ENCODE data around the gene ARID3A.
A peak's percentile ranks its signal among the peaks of the same experiment; 100 is the strongest.

ARID3A gene

DNA sequence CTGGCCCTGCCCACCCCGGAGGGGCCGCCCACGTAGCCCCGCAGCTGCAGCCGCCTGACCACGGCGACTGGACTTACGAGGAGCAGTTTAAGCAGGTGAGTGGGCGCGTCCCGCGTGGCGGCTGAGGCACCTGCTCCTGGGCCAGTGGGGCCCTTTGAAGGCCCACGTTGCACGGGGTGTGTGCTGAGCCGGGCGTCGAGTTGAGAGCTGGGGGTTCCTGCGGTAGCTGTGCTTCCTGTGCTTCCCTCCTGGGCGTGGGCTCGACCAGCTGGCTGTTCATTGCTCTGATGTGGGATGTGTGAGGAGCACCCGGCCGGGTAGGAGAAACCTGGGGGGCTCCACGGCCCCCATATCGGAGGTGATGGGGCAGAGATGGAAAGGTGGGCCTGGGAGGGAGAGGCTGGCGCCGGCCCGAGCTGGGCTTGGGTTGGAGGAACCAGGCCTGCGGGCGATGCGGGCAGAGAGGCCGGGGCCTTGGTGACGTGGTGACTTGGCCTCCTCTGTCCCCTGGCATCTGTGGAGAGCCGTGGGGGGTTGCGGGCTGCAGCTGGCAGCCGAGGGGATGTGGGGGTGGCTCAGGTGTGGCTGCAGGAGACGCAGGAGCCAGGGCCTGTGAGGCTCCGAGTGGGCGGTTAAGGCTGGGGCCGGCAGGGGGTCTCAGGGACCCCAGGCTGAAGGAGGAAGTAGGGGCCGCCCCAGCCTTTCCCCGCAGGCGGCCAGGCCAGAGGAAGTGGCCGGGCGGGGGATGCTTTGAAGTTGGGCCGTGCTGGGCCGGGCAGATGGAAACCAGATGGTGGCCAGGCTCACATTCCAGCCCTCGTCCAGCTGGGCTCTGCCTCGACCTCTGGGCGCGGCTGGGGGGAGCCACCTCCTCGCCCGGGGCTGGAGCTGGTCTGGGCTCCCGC is 7.1 kb downstream of the ARID3A start:
- H3K9me3 ChIP-seq (ENCODE audit: control insufficient read depth in 1 of 2, low read length in 2 of 2): no peaks in the 10 kb centered on the region
- peak overlapping the region; percentile 42 for H3K27ac ChIP-seq (ENCODE audit: low read depth, low read length)
- H3K27me3 ChIP-seq (ENCODE audit: control insufficient read depth in 1 of 2, insufficient read depth in 2 of 2, low read length in 2 of 2): no peaks in the 10 kb centered on the region
- H3K36me3 ChIP-seq (ENCODE audit: control insufficient read depth in 1 of 2, insufficient read depth in 2 of 2, low read length in 2 of 2): no peaks in the 10 kb centered on the region
- H3K9ac ChIP-seq (ENCODE audit: low read depth in 1 of 2, low read length in 2 of 2): no peak overlapping the region
- no peak overlapping the region for H3K4me3 ChIP-seq (ENCODE audit: low read depth in 1 of 2, low read length in 2 of 2)
- peaks cover 15 to 24% of the 10 kb centered on the region in 2 donors for H3K4me1 ChIP-seq (ENCODE audit: control insufficient read depth in 1 of 2, insufficient read depth in 2 of 2, low read length in 2 of 2)

DNA sequence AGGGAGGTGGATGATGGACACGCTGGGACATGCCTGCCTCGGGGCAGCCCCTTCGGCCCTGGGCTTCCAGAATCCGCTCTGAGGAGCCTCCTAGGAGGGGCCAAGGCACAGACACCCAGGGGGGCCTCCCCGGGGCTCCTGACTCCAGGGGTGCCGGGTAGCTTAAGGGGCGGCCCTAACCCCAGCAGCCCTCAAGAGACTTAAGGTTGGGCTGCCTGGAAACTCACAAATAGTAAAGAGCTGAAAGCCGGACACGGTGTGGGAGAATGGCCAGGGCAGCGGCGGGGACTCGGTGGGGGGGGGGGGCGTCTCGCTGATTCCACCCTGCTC is 7.7 kb downstream of the ARID3A start:
- H3K4me3 ChIP-seq (ENCODE audit: low read depth in 1 of 2, low read length in 2 of 2): no peak overlapping the region
- no peaks in the 10 kb centered on the region for H3K27me3 ChIP-seq (ENCODE audit: control insufficient read depth in 1 of 2, insufficient read depth in 2 of 2, low read length in 2 of 2)
- no peaks in the 10 kb centered on the region for H3K36me3 ChIP-seq (ENCODE audit: control insufficient read depth in 1 of 2, insufficient read depth in 2 of 2, low read length in 2 of 2)
- H3K9ac ChIP-seq (ENCODE audit: low read depth in 1 of 2, low read length in 2 of 2): no peak overlapping the region
- no peaks in the 10 kb centered on the region for H3K9me3 ChIP-seq (ENCODE audit: control insufficient read depth in 1 of 2, low read length in 2 of 2)
- H3K27ac ChIP-seq (ENCODE audit: low read depth, low read length): no peak overlapping the region
- H3K4me1 ChIP-seq (ENCODE audit: control insufficient read depth in 1 of 2, insufficient read depth in 2 of 2, low read length in 2 of 2): peaks cover 15 to 24% of the 10 kb centered on the region in 2 donors

DNA sequence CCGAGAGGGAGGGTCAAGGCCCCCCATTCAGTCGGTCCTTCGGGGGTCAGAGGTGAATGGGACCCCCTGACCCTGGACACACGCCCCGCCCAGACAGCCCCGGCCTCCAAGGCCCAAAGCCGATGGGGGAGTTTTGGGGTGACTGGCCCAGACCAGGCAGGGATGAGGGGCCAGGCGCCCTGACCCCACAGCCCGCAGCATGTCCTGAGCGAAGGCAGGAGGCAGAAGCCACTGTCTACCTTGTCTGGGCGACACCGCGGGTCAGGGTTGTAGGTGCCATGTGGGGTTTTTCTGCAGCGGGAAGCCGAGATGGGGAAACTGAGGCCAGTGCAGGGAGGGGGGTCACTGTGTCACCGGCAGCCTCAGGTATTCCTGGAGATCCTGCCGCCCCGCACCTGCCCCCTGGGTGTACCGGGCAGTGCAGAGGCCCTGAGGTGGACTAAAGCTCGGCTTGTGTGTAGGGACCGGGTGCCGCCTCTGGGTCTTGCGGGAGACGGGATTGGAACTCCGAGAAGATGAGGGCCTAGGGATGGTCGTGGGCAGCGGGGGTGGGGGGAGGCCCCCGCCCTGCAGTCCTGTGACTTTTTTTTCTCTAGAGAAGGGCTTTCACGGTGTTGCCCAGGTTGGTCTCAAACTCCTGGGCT is 8.5 kb downstream of the ARID3A start:
- Histone ChIP-seq H3K9ac (ENCODE audit: low read depth in 1 of 2, low read length in 2 of 2) (no peak overlapping the region), H3K4me1 (ENCODE audit: control insufficient read depth in 1 of 2, insufficient read depth in 2 of 2, low read length in 2 of 2) (peaks cover 15 to 24% of the 10 kb centered on the region in 2 donors), H3K27me3 (ENCODE audit: control insufficient read depth in 1 of 2, insufficient read depth in 2 of 2, low read length in 2 of 2) (no peaks in the 10 kb centered on the region), H3K27ac (ENCODE audit: low read depth, low read length) (peak overlapping the region; percentile 10), H3K36me3 (ENCODE audit: control insufficient read depth in 1 of 2, insufficient read depth in 2 of 2, low read length in 2 of 2) (no peaks in the 10 kb centered on the region), H3K9me3 (ENCODE audit: control insufficient read depth in 1 of 2, low read length in 2 of 2) (no peaks in the 10 kb centered on the region), H3K4me3 (ENCODE audit: low read depth in 1 of 2, low read length in 2 of 2) (no peak overlapping the region)

DNA sequence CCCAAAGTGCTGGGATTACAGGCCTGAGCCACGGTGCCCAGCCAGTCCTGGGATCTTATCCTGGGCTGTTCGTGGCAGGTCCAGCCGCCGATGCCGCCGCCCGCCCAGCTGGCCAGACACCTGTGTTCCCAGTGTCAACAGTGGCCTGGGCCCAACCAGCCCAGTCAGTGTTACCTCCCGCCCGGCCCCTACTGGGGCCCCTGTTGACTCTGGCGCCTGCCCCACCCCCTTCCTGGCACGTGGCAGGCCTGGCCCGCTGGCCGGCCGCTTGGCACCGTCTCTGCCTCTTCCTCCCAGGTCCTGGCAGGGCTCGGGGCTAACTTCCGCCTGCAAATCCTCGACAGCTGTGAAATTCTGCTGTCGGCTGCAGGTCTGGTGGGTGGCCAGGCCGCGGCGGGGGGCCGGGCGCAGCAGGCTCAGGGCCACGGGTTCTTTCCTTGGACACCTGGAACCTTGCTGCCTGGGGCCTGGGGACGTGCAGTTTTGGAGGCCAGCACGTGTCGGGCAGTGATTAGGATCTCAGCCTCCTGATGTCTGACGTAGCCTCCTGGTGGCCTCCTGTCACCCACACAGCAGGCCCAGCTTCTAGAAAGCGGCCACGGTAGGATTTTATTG is 9.1 kb downstream of the ARID3A start:
- Histone ChIP-seq H3K27ac (ENCODE audit: low read depth, low read length) (peak overlapping the region; percentile 10), H3K4me1 (ENCODE audit: control insufficient read depth in 1 of 2, insufficient read depth in 2 of 2, low read length in 2 of 2) (peaks cover 16 to 28% of the 10 kb centered on the region in 2 donors), H3K4me3 (ENCODE audit: low read depth in 1 of 2, low read length in 2 of 2) (no peak overlapping the region), H3K36me3 (ENCODE audit: control insufficient read depth in 1 of 2, insufficient read depth in 2 of 2, low read length in 2 of 2) (no peaks in the 10 kb centered on the region), H3K9ac (ENCODE audit: low read depth in 1 of 2, low read length in 2 of 2) (no peak overlapping the region), H3K9me3 (ENCODE audit: control insufficient read depth in 1 of 2, low read length in 2 of 2) (no peaks in the 10 kb centered on the region), H3K27me3 (ENCODE audit: control insufficient read depth in 1 of 2, insufficient read depth in 2 of 2, low read length in 2 of 2) (no peaks in the 10 kb centered on the region)

DNA sequence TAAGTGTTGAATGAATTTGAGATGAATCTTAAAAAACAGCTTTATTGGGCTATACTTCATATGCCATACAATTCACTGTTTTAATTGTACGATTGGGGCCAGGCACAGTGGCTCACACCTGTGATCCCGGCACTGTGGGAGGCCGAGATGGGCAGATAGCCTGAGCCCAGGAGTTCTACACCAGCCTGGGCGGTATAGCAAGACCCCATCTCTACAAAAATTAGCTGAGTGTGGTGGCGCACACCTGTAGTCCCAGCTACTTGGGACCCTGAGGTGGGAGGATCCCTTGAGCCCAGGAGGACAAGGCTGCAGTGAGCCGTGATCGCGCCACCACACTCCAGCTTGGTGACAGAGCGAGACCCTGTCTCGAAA is 10.3 kb downstream of the ARID3A start:
- no peaks in the 10 kb centered on the region for H3K36me3 ChIP-seq (ENCODE audit: control insufficient read depth in 1 of 2, insufficient read depth in 2 of 2, low read length in 2 of 2)
- H3K4me1 ChIP-seq (ENCODE audit: control insufficient read depth in 1 of 2, insufficient read depth in 2 of 2, low read length in 2 of 2): peaks cover 24 to 35% of the 10 kb centered on the region in 2 donors
- H3K9me3 ChIP-seq (ENCODE audit: control insufficient read depth in 1 of 2, low read length in 2 of 2): no peaks in the 10 kb centered on the region
- H3K4me3 ChIP-seq (ENCODE audit: low read depth in 1 of 2, low read length in 2 of 2): no peak overlapping the region
- H3K9ac ChIP-seq (ENCODE audit: low read depth in 1 of 2, low read length in 2 of 2): no peak overlapping the region
- H3K27me3 ChIP-seq (ENCODE audit: control insufficient read depth in 1 of 2, insufficient read depth in 2 of 2, low read length in 2 of 2): no peaks in the 10 kb centered on the region
- H3K27ac ChIP-seq (ENCODE audit: low read depth, low read length): no peak overlapping the region

DNA sequence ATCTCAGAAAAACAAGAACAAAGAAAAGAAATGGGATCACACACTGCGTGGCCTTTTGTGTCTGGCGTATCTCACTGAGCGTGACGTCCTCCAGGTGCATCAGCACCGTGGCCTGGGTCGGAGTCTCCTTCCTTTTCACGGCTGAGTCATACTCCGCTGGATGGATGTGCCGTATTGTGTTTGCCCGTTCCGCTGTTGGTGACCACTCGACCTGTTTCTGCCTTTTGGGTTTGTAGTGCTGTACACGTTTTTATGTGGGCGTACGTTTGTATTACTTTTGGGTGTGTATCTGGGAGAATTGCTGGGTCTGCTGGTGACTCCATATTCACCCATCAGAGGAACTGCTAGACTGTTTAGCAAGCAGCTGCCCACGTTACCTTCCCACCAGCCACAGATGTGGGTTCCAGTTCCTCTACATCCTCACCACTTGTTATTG is 11.4 kb downstream of the ARID3A start:
- Histone ChIP-seq H3K4me3 (ENCODE audit: low read depth in 1 of 2, low read length in 2 of 2) (no peak overlapping the region), H3K27ac (ENCODE audit: low read depth, low read length) (no peak overlapping the region), H3K9ac (ENCODE audit: low read depth in 1 of 2, low read length in 2 of 2) (no peak overlapping the region), H3K4me1 (ENCODE audit: control insufficient read depth in 1 of 2, insufficient read depth in 2 of 2, low read length in 2 of 2) (peaks cover 33 to 44% of the 10 kb centered on the region in 2 donors), H3K36me3 (ENCODE audit: control insufficient read depth in 1 of 2, insufficient read depth in 2 of 2, low read length in 2 of 2) (no peaks in the 10 kb centered on the region), H3K27me3 (ENCODE audit: control insufficient read depth in 1 of 2, insufficient read depth in 2 of 2, low read length in 2 of 2) (no peaks in the 10 kb centered on the region), H3K9me3 (ENCODE audit: control insufficient read depth in 1 of 2, low read length in 2 of 2) (no peaks in the 10 kb centered on the region)

DNA sequence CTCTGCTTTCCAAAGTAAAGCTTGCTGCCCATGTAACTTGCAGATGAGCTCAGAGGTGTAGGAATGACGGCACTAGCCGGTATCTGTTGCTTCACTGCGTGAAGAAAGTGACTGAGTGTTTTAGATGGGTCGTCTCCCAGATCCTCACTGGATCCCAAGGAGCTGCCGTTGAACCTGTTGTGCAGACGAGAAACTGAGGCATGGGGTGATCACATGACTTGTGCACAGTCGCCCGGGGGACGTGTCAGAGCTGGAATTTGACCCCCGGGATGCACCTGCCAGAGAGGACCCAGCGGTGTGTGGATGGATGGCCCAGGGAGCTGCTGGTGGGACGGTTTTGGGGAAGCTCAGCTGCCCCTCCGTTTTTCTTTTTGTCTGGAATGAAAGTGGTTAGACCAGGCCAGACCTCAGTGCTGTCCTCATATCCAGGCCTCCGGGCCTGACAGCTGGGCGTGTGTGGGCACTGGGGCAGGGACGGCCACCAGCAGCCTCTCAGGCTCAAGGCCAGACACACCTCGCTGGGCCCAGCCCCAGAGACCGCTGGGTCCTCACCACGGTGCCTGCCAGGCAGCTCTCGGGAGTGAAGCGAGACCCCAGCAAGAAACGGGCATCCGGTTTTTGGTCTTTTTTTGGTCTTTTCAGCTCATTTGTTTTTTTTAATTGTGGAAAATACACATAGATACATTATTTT is 12.5 kb downstream of the ARID3A start:
- Histone ChIP-seq H3K27ac (ENCODE audit: low read depth, low read length) (no peak overlapping the region), H3K4me3 (ENCODE audit: low read depth in 1 of 2, low read length in 2 of 2) (no peak overlapping the region), H3K9me3 (ENCODE audit: control insufficient read depth in 1 of 2, low read length in 2 of 2) (no peaks in the 10 kb centered on the region), H3K9ac (ENCODE audit: low read depth in 1 of 2, low read length in 2 of 2) (no peak overlapping the region), H3K27me3 (ENCODE audit: control insufficient read depth in 1 of 2, insufficient read depth in 2 of 2, low read length in 2 of 2) (no peaks in the 10 kb centered on the region), H3K4me1 (ENCODE audit: control insufficient read depth in 1 of 2, insufficient read depth in 2 of 2, low read length in 2 of 2) (peaks cover 33 to 36% of the 10 kb centered on the region in 2 donors), H3K36me3 (ENCODE audit: control insufficient read depth in 1 of 2, insufficient read depth in 2 of 2, low read length in 2 of 2) (no peaks in the 10 kb centered on the region)

DNA sequence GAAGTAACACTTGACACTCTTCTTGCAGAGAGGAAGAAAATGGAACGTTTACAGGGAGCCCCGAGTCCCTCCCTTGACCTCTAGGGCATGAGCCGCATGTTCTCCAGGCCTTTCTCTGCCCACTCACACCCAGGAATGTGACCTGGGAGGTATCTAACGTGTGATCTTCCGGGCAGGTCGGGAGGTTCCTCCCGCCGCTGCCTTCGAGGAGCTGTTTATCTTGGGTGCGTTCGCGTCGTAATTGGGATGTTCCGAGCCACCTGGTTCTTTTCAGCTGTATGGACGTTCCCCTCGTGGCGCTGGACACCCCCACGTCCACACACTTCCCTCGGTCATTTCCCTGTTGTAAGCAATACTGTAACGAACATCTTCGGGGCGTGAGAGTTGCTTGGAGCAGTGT is 13.6 kb downstream of the ARID3A start:
- Histone ChIP-seq H3K9ac (ENCODE audit: low read depth in 1 of 2, low read length in 2 of 2) (no peak overlapping the region), H3K27ac (ENCODE audit: low read depth, low read length) (no peak overlapping the region), H3K36me3 (ENCODE audit: control insufficient read depth in 1 of 2, insufficient read depth in 2 of 2, low read length in 2 of 2) (no peaks in the 10 kb centered on the region), H3K9me3 (ENCODE audit: control insufficient read depth in 1 of 2, low read length in 2 of 2) (no peaks in the 10 kb centered on the region), H3K27me3 (ENCODE audit: control insufficient read depth in 1 of 2, insufficient read depth in 2 of 2, low read length in 2 of 2) (no peaks in the 10 kb centered on the region), H3K4me1 (ENCODE audit: control insufficient read depth in 1 of 2, insufficient read depth in 2 of 2, low read length in 2 of 2) (peaks cover 32 to 39% of the 10 kb centered on the region in 2 donors), H3K4me3 (ENCODE audit: low read depth in 1 of 2, low read length in 2 of 2) (no peak overlapping the region)

DNA sequence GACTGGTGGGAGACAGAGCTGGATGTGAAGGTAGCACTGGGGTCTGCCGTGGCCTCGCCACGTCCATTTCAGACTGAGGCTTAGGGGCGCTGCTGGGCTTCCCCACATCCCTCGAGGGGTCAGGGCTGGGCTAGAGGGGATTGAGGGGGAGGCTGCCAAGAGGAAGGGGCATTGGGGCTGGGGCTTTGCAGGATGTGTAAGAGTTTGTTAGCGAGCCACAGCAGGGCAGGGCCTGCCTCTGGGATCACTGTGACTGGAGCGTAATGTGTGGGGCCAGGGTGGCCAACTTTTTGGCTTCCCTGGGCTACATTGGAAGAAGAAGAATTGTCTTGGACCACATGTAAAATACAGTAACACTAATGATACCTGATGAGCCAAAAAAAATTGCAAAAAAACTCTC is 14.1 kb downstream of the ARID3A start:
- Histone ChIP-seq H3K9ac (ENCODE audit: low read depth in 1 of 2, low read length in 2 of 2) (peak overlapping the region; percentile 25 to 43), H3K36me3 (ENCODE audit: control insufficient read depth in 1 of 2, insufficient read depth in 2 of 2, low read length in 2 of 2) (no peaks in the 10 kb centered on the region), H3K27me3 (ENCODE audit: control insufficient read depth in 1 of 2, insufficient read depth in 2 of 2, low read length in 2 of 2) (no peaks in the 10 kb centered on the region), H3K9me3 (ENCODE audit: control insufficient read depth in 1 of 2, low read length in 2 of 2) (no peaks in the 10 kb centered on the region), H3K27ac (ENCODE audit: low read depth, low read length) (no peak overlapping the region), H3K4me1 (ENCODE audit: control insufficient read depth in 1 of 2, insufficient read depth in 2 of 2, low read length in 2 of 2) (peaks cover 32 to 39% of the 10 kb centered on the region in 2 donors), H3K4me3 (ENCODE audit: low read depth in 1 of 2, low read length in 2 of 2) (peak overlapping the region in 1 of 2 donors; percentile 36)
